GM23338 (cell line): ENCODE data around the gene MBL2. TPM values are rescaled to one million over a fixed set of nuclear protein-coding genes. Genes with fewer than 3 reads are reported as not detected.

Source experiments
- ATAC-seq: fragments of 200-7000 bp; cut with Tn5 transposase; 3 replicates; pipeline ENCODE4 v1.9.1; 2020
- DNase-seq: peaks from one replicate; pipeline ENCODE4 v3.0.0-alpha.2; 2015; ENCODE audit warnings: low spot score
- H2AFZ ChIP-seq: fragments of 200-600 bp; sonication (generic); 2 replicates; pipeline ENCODE4 v1.8.0; 2016; ENCODE audit warnings: antibody characterized with exemption, mild to moderate bottlenecking, moderate library complexity
- H3F3A ChIP-seq: fragments of 200-600 bp; sonication (generic); replicated peaks from 2 replicates; pipeline ENCODE4 v1.8.0; 2017; ENCODE audit warnings: antibody characterized with exemption, mixed run types, low read depth
- H3K27ac ChIP-seq: fragments of 200-600 bp; sonication (generic); 2 replicates; pipeline ENCODE4 v1.6.1; 2016; ENCODE audit warnings: low read depth
- H3K27me3 ChIP-seq: fragments of 200-600 bp; sonication (generic); 2 replicates; pipeline ENCODE4 v1.8.0; 2016; ENCODE audit warnings: mild to moderate bottlenecking, mixed run types, moderate library complexity; ENCODE audit not compliant: insufficient read depth
- H3K36me3 ChIP-seq: fragments of 200-600 bp; sonication (generic); 2 replicates; pipeline ENCODE4 v1.8.0; 2016; ENCODE audit warnings: mild to moderate bottlenecking; ENCODE audit not compliant: insufficient read depth
- H3K4me1 ChIP-seq: fragments of 200-600 bp; sonication (generic); 2 replicates; pipeline ENCODE4 v1.8.0; 2016; ENCODE audit warnings: mild to moderate bottlenecking, moderate library complexity; ENCODE audit not compliant: insufficient read depth
- H3K4me2 ChIP-seq: fragments of 200-600 bp; sonication (generic); 2 replicates; pipeline ENCODE4 v1.7.1; 2017; ENCODE audit warnings: mixed run types
- H3K4me3 ChIP-seq: fragments of 200-600 bp; sonication (generic); 2 replicates; pipeline ENCODE4 v1.6.1; 2016; ENCODE audit warnings: mixed run types
- H3K79me2 ChIP-seq: fragments of 200-600 bp; sonication (generic); replicated peaks from 2 replicates; pipeline ENCODE4 v1.8.0; 2017; ENCODE audit warnings: mild to moderate bottlenecking; ENCODE audit not compliant: insufficient read depth
- H3K9me2 ChIP-seq: fragments of 200-600 bp; sonication (generic); 2 replicates; pipeline ENCODE4 v1.8.0; 2017; ENCODE audit not compliant: insufficient read depth
- H4K20me1 ChIP-seq: fragments of 200-600 bp; sonication (generic); replicated peaks from 2 replicates; pipeline ENCODE4 v1.8.0; 2017; ENCODE audit warnings: mild to moderate bottlenecking; ENCODE audit not compliant: insufficient read depth
- H3K27ac Mint-ChIP-seq: 2 replicates; pipeline ENCODE4 v1.8.0; 2020; ENCODE audit warnings: inconsistent platforms, mild to moderate bottlenecking, moderate library complexity, mixed read lengths
- H3K27me3 Mint-ChIP-seq: 3 replicates; pipeline ENCODE4 v1.8.0; 2022; ENCODE audit warnings: low read depth, mild to moderate bottlenecking, moderate library complexity, mixed read lengths, inconsistent platforms; ENCODE audit not compliant: insufficient read depth, poor library complexity
- H3K36me3 Mint-ChIP-seq: 3 replicates; pipeline ENCODE4 v1.8.0; 2021; ENCODE audit warnings: low read depth, mild to moderate bottlenecking, inconsistent platforms, moderate library complexity, mixed read lengths
- H3K4me1 Mint-ChIP-seq: 3 replicates; pipeline ENCODE4 v1.8.0; 2020; ENCODE audit warnings: mild to moderate bottlenecking, inconsistent platforms, mixed read lengths
- H3K4me3 Mint-ChIP-seq: 3 replicates; pipeline ENCODE4 v1.8.0; 2021; ENCODE audit warnings: moderate library complexity, mild to moderate bottlenecking, inconsistent platforms, mixed read lengths
- H3K9me3 Mint-ChIP-seq: 3 replicates; pipeline ENCODE4 v1.8.0; 2020; ENCODE audit warnings: moderate library complexity, mild to moderate bottlenecking, inconsistent platforms, mixed read lengths
- CREB1 ChIP-seq: fragments of 250-450 bp; sonication (Bioruptor Pico); IDR thresholded peaks from 2 replicates; pipeline ENCODE4 v1.5.0; 2020; ENCODE audit warnings: low read depth, mild to moderate bottlenecking, moderate library complexity
- ETS1 ChIP-seq: IDR thresholded peaks from 2 replicates; pipeline ENCODE4 v1.6.1; 2016; ENCODE audit warnings: antibody characterized with exemption
- EZH2 ChIP-seq: fragments of 200-600 bp; sonication (generic); IDR thresholded peaks from one replicate; pipeline ENCODE4 v1.8.0; 2017; ENCODE audit warnings: antibody characterized with exemption, mild to moderate bottlenecking, low read depth; ENCODE audit not compliant: unreplicated experiment
- EZH2phosphoT487 ChIP-seq: fragments of 200-600 bp; sonication (generic); IDR thresholded peaks from one replicate; pipeline ENCODE4 v1.8.1; 2018; ENCODE audit warnings: antibody characterized with exemption; ENCODE audit not compliant: unreplicated experiment
- REST ChIP-seq: IDR thresholded peaks from one replicate; pipeline ENCODE4 v1.6.1; 2018; ENCODE audit warnings: antibody characterized with exemption; ENCODE audit not compliant: unreplicated experiment
- STAT1 ChIP-seq: IDR thresholded peaks from one replicate; pipeline ENCODE4 v1.6.1; 2016; ENCODE audit warnings: antibody characterized with exemption; ENCODE audit not compliant: unreplicated experiment
- ZNF114 ChIP-seq: fragments of 250-450 bp; sonication (Bioruptor Pico); IDR thresholded peaks from 2 replicates; pipeline ENCODE4 v1.5.0; 2020; ENCODE audit warnings: mild to moderate bottlenecking, moderate library complexity
- polyA plus RNA-seq: library from polyadenylated mRNA; unstranded; fragments of >200 nt; fragmentation: Nextera tagmentation; extraction: Ambion mirVana; gene quantifications from 2 replicates; pipeline ENCODE4 v1.2.1, GENCODE V29; 2016
- total RNA-seq: library from RNA; depleted of rRNA; stranded (reverse); fragments of >200 nt; shearing (Covaris generic); gene quantifications from 2 replicates; pipeline ENCODE4 v1.2.3, GENCODE V29; 2014
- TF ChIP-seq, protein P1 (sequence below): fragments of 250-450 bp; sonication (Bioruptor Pico); IDR thresholded peaks from 2 replicates; pipeline ENCODE4 v1.5.0; 2020; ENCODE audit warnings: mild to moderate bottlenecking, moderate library complexity

The MBL2 gene
- total and polyA plus RNA-seq, 2 experiments from 2014 or later: not detected

DNA sequence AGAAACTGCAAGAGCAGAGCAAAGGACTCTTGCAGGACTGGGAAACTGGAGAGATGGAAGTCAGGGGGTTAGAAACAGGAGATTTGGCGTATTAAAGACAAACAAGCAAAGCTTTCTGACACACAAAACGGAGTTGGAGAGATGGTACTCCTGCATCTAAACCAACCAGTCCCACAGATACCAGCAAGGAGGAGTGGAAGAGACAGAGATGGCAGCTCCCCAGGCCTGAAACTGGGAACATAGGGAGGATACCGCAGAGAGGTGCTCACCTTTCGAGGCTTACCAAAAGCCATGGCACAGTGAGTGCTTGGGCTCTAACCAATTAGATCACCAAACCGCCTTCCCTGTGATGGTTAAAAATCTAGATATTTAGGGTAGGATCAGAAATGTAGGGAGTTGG, 4.8 kb upstream of the MBL2 start (continued):
- TF ChIP-seq, protein P1, sequence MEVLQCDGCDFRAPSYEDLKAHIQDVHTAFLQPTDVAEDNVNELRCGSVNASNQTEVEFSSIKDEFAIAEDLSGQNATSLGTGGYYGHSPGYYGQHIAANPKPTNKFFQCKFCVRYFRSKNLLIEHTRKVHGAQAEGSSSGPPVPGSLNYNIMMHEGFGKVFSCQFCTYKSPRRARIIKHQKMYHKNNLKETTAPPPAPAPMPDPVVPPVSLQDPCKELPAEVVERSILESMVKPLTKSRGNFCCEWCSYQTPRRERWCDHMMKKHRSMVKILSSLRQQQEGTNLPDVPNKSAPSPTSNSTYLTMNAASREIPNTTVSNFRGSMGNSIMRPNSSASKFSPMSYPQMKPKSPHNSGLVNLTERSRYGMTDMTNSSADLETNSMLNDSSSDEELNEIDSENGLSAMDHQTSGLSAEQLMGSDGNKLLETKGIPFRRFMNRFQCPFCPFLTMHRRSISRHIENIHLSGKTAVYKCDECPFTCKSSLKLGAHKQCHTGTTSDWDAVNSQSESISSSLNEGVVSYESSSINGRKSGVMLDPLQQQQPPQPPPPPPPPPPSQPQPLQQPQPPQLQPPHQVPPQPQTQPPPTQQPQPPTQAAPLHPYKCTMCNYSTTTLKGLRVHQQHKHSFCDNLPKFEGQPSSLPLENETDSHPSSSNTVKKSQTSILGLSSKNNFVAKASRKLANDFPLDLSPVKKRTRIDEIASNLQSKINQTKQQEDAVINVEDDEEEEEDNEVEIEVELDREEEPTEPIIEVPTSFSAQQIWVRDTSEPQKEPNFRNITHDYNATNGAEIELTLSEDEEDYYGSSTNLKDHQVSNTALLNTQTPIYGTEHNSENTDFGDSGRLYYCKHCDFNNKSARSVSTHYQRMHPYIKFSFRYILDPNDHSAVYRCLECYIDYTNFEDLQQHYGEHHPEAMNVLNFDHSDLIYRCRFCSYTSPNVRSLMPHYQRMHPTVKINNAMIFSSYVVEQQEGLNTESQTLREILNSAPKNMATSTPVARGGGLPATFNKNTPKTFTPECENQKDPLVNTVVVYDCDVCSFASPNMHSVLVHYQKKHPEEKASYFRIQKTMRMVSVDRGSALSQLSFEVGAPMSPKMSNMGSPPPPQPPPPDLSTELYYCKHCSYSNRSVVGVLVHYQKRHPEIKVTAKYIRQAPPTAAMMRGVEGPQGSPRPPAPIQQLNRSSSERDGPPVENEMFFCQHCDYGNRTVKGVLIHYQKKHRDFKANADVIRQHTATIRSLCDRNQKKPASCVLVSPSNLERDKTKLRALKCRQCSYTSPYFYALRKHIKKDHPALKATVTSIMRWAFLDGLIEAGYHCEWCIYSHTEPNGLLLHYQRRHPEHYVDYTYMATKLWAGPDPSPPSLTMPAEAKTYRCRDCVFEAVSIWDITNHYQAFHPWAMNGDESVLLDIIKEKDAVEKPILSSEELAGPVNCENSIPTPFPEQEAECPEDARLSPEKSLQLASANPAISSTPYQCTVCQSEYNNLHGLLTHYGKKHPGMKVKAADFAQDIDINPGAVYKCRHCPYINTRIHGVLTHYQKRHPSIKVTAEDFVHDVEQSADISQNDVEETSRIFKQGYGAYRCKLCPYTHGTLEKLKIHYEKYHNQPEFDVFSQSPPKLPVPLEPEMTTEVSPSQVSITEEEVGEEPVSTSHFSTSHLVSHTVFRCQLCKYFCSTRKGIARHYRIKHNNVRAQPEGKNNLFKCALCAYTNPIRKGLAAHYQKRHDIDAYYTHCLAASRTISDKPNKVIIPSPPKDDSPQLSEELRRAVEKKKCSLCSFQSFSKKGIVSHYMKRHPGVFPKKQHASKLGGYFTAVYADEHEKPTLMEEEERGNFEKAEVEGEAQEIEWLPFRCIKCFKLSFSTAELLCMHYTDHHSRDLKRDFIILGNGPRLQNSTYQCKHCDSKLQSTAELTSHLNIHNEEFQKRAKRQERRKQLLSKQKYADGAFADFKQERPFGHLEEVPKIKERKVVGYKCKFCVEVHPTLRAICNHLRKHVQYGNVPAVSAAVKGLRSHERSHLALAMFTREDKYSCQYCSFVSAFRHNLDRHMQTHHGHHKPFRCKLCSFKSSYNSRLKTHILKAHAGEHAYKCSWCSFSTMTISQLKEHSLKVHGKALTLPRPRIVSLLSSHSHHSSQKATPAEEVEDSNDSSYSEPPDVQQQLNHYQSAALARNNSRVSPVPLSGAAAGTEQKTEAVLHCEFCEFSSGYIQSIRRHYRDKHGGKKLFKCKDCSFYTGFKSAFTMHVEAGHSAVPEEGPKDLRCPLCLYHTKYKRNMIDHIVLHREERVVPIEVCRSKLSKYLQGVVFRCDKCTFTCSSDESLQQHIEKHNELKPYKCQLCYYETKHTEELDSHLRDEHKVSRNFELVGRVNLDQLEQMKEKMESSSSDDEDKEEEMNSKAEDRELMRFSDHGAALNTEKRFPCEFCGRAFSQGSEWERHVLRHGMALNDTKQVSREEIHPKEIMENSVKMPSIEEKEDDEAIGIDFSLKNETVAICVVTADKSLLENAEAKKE: no peak
- TF ChIP-seq CREB1 (CRISPR knock-in tag) (no peak), ZNF114 (CRISPR knock-in tag) (no peak), STAT1 (no peak)

DNA sequence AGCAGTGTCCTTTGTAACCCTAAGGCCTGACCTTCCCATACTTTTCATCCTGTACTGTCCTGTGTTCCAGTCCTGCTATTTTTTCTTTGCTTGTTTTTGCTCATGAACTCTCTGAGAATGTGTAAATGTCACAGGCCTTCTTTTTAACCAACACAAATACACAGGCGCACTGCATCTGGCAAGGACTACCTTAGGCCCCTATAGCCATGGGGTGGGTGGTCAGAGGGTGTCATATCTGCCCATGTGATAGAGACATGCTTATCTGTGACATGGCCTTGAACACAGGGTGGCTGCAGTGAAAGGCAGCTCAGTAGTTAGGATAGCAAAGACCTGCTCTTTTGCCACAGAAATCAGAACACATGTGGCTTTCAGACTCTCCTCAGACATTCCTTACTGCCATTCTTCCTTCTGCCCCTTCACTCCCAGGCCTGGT, 3.9 kb upstream of the MBL2 start:
- Histone ChIP-seq H3F3A (no peaks in the 10 kb centered on the region), H3K27me3 (no peaks in the 10 kb centered on the region), H3K79me2 (no peaks in the 10 kb centered on the region), H4K20me1 (no peaks in the 10 kb centered on the region), H3K27ac (no peak overlapping the region), H3K36me3 (no peaks in the 10 kb centered on the region), H3K9me2 (no peaks in the 10 kb centered on the region), H3K4me3 (no peak overlapping the region), H3K4me2 (no peak overlapping the region), H3K4me1 (no peaks in the 10 kb centered on the region), H2AFZ (no peak overlapping the region)
- Mint-ChIP-seq H3K4me3 (no peak overlapping the region), H3K36me3 (no peaks in the 10 kb centered on the region), H3K9me3 (no peaks in the 10 kb centered on the region), H3K4me1 (peaks cover 4% of the 10 kb centered on the region; the same call in 2 of the 3 replicates), H3K27me3 (peaks cover 4% of the 10 kb centered on the region), H3K27ac (no peak overlapping the region)
- no peak for ATAC-seq
- DNase-seq: no peak
- TF ChIP-seq CREB1 (CRISPR knock-in tag): no peak
- no peak for TF ChIP-seq EZH2phosphoT487
- no peak for TF ChIP-seq EZH2
- TF ChIP-seq REST: no peak
- TF ChIP-seq ZNF114 (CRISPR knock-in tag): no peak
- no peak for TF ChIP-seq ETS1
